Stomach (tissue), 9 donors: ENCODE measurements around the gene EDEM2. TPM values are rescaled to one million over a fixed set of nuclear protein-coding genes. Genes with fewer than 3 reads are reported as not detected.
"Not testable (repeated sequence)": the region's sequence is repeated elsewhere in the genome, so short reads cannot be mapped to it uniquely, and the experiment has no call there.

Experiments
- DNase-seq, 2 donors: peaks; one replicate each; pipeline versions ENCODE4 v3.0.0 to v3.0.0-alpha.2; 2013 to 2019
- H3K27ac ChIP-seq, 5 donors: fragments of 200-600 bp in 4 of 5; sonication (generic) in 4 of 5; one replicate each; pipeline ENCODE4 v1.5.1; 2013 to 2019; ENCODE audit warnings: mild to moderate bottlenecking in 1 of 5, moderate library complexity in 1 of 5
- H3K27me3 ChIP-seq, 3 donors: fragments of 200-600 bp; sonication (generic); one replicate each; pipeline ENCODE4 v1.5.1; 2017 to 2019; ENCODE audit warnings: mixed run types in 1 of 3
- H3K36me3 ChIP-seq, 4 donors: fragments of 200-600 bp; sonication (generic); 1 replicate in 3 of 4; 2 replicates in 1 of 4; pipeline ENCODE4 v1.5.1; 2016 to 2019
- H3K4me1 ChIP-seq, 4 donors: fragments of 200-600 bp; sonication (generic); one replicate each; pipeline ENCODE4 v1.5.1; 2016 to 2019
- H3K4me3 ChIP-seq, 4 donors: fragments of 200-600 bp; sonication (generic) in 3 of 4; one replicate each; pipeline ENCODE4 v1.5.1; 2016 to 2019; ENCODE audit warnings: mild to moderate bottlenecking in 1 of 4
- H3K9me3 ChIP-seq, 4 donors: fragments of 200-600 bp; sonication (generic); one replicate each; pipeline ENCODE4 v1.5.1; 2016 to 2019
- EP300 ChIP-seq: sonication (generic); formaldehyde crosslinking; IDR thresholded peaks from one replicate; pipeline ENCODE4 v1.6.1; 2017; ENCODE audit warnings: antibody characterized with exemption
- POLR2A ChIP-seq, 4 donors: fragments of 450-650 bp; IDR thresholded peaks; one replicate each; pipeline ENCODE4 v1.6.1; 2016; ENCODE audit warnings: antibody characterized with exemption in 4 of 4, control low read depth in 2 of 4, mild to moderate bottlenecking in 1 of 4, moderate library complexity in 1 of 4
- POLR2AphosphoS5 ChIP-seq, 3 donors: sonication (generic); formaldehyde crosslinking; IDR thresholded peaks; one replicate each; pipeline ENCODE4 v1.6.1; 2016; ENCODE audit warnings: antibody characterized with exemption in 3 of 3
- WGBS, 5 donors: extraction: QIAGEN DNeasy Blood & Tissue Kit in 3 of 5; methylation state at CpG; one replicate each; pipeline versions ENCODE4 v1.1.5 to v1.1.7; 2013 to 2018; 5-methylcytosine and 5-hydroxymethylcytosine counted together
- intact Hi-C: fragments of 100-400 bp; cut with DNase I; formaldehyde crosslinking; loops from one replicate; pipeline ENCODE4 v1.15.1; 2023; ENCODE audit warnings: low total_unique reads
- polyA plus RNA-seq, 3 donors: library from polyadenylated mRNA; stranded (reverse); fragments of 200-250 nt; gene quantifications; one replicate each; pipeline ENCODE4 v1.2.3, GENCODE V29; 2013
- total RNA-seq, 5 donors: library from RNA; depleted of rRNA; stranded (reverse); fragments of >200 nt; gene quantifications; one replicate each; pipeline versions ENCODE4 v1.1.0 to v1.2.3, GENCODE V29; 2014 to 2016
- TF ChIP-seq, protein P1 (sequence below), 7 experiments: fragments of 450-650 bp in 4 of 7; fragments of 200-600 bp in 3 of 7; sonication (generic) in 3 of 7; IDR thresholded peaks; one replicate each; pipeline ENCODE4 v1.5.1; 2016 to 2019; ENCODE audit warnings: antibody characterized with exemption in 7 of 7, control low read depth in 2 of 7, mild to moderate bottlenecking in 1 of 7
- donor health status: healthy with polysubstance abuse.
- donor health status: Bipolar disorder and iron deficiency.
- donor health status: healthy.

The EDEM2 gene
- total and polyA plus RNA-seq, 8 donors, result 7.9 to 55.8 (median 11.4) TPM

DNA sequence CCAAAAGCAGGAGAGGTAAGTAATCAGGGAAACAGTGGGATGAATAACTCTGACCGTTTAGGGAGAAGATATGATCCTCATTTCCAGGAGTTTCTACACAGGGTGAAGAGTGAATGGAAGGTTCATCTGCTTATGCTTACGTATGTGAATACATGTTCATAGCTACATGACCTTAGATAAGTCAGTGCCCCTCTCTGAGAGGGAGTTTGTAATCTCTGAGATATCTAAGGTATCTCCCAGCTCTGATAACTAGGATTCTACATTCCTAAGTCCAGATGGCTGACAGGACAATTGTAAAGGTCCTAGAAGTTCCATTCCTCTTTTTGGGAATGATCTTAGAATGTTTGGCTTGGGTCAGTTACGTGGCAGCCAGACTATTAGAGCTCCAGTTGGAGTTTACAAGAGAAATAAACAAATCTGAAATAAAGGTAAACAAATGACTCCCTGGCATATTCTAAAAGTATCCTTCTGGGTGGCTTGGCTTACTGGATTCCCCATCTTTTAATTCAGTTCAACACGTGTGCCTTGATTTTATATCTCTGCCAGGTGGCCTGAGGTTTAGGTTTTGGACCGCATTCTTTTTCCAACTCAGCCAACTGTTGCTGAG is 40.6 kb upstream of the EDEM2 start:
- peak overlapping the region in 2 of 5 donors; percentile 0 to 26 for H3K27ac ChIP-seq
- DNase-seq, result no peak
- WGBS, 5 donors, result 52 to 70% (median 64%) methylated on average over 5 of the region's 5 CpGs
- H3K4me3 ChIP-seq, result no peak overlapping the region
- peaks cover 0 to 21% (median 10%) of the 10 kb centered on the region in 4 donors for H3K4me1 ChIP-seq
- no peaks in the 10 kb centered on the region for H3K9me3 ChIP-seq
- H3K27me3 ChIP-seq, result no peaks in the 10 kb centered on the region
- intact Hi-C loops, result no loop called here
- no peaks in the 10 kb centered on the region for H3K36me3 ChIP-seq
- TF ChIP-seq POLR2A (IDR thresholded peaks at IDR 0.05), result no peak
- TF ChIP-seq, protein P1, sequence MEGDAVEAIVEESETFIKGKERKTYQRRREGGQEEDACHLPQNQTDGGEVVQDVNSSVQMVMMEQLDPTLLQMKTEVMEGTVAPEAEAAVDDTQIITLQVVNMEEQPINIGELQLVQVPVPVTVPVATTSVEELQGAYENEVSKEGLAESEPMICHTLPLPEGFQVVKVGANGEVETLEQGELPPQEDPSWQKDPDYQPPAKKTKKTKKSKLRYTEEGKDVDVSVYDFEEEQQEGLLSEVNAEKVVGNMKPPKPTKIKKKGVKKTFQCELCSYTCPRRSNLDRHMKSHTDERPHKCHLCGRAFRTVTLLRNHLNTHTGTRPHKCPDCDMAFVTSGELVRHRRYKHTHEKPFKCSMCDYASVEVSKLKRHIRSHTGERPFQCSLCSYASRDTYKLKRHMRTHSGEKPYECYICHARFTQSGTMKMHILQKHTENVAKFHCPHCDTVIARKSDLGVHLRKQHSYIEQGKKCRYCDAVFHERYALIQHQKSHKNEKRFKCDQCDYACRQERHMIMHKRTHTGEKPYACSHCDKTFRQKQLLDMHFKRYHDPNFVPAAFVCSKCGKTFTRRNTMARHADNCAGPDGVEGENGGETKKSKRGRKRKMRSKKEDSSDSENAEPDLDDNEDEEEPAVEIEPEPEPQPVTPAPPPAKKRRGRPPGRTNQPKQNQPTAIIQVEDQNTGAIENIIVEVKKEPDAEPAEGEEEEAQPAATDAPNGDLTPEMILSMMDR (IDR thresholded peaks at IDR 0.05), result no peak
- no peak for TF ChIP-seq EP300
- no peak for TF ChIP-seq POLR2AphosphoS5 (IDR thresholded peaks at IDR 0.05)

GRCh38 chr20:35186691-35187289 is 39.7 kb upstream of the EDEM2 start:
- H3K4me3 ChIP-seq, H3K27me3 ChIP-seq, intact Hi-C loops, H3K9me3 ChIP-seq, H3K36me3 ChIP-seq, DNase-seq: not testable (repeated sequence)
- H3K27ac ChIP-seq, result peak overlapping the region in 1 of 5 donors; percentile 26
- H3K4me1 ChIP-seq, result peaks cover 0 to 13% (median 5%) of the 10 kb centered on the region in 4 donors
- 87 to 90% (median 88%) methylated on average over 10 of the region's 10 CpGs for WGBS, 5 donors

GRCh38 chr20:35181731-35182130 is 34.6 kb upstream of the EDEM2 start:
- no peak for TF ChIP-seq POLR2AphosphoS5 (IDR thresholded peaks at IDR 0.05)
- no peak for TF ChIP-seq POLR2A (IDR thresholded peaks at IDR 0.05)
- TF ChIP-seq EP300, result no peak
- TF ChIP-seq, protein P1 (IDR thresholded peaks at IDR 0.05), result no peak
- H3K27me3 ChIP-seq, result no peaks in the 10 kb centered on the region
- no peaks in the 10 kb centered on the region for H3K9me3 ChIP-seq
- no peak overlapping the region for H3K4me3 ChIP-seq
- H3K4me1 ChIP-seq, result peaks cover 0 to 4% (median 0%) of the 10 kb centered on the region in 4 donors
- H3K27ac ChIP-seq, result no peak overlapping the region
- intact Hi-C loops, result no loop called here
- no peak for DNase-seq
- H3K36me3 ChIP-seq, result peaks cover 0 to 6% (median 2%) of the 10 kb centered on the region in 4 donors

DNA sequence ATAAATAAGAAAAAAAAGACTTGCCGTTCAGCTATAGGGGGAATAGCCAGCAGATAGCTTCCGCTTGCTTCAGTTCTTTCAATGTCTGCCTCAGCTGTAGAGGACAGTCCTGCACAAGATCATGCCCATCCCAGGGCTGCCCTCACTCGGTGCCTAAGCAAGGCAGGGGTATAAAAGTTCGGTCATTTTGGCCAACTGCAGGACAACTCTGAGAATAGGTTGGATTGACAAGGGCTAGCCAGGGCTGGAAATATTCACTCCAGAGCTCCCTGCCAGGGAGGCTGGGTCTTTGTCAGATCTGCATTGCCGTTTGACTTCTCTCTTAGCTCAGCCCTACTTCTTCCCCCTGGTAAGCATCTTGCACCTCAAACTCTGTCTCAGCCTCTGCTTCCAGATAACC is 33.1 kb upstream of the EDEM2 start:
- Histone ChIP-seq H3K27ac (no peak overlapping the region), H3K9me3 (no peaks in the 10 kb centered on the region), H3K4me3 (no peak overlapping the region), H3K4me1 (peaks cover 0 to 4% (median 0%) of the 10 kb centered on the region in 4 donors), H3K36me3 (peaks cover 8 to 16% (median 12%) of the 10 kb centered on the region in 4 donors), H3K27me3 (no peaks in the 10 kb centered on the region)
- TF ChIP-seq POLR2A (IDR thresholded peaks at IDR 0.05) (no peak), EP300 (no peak), POLR2AphosphoS5 (IDR thresholded peaks at IDR 0.05) (no peak)
- TF ChIP-seq, protein P1 (IDR thresholded peaks at IDR 0.05), result no peak
- WGBS, 5 donors, result 88 to 93% (median 90%) methylated on average over 5 of the region's 5 CpGs
- no peak for DNase-seq
- intact Hi-C loops, result no loop called here
